Measurements from ENCODE around the gene SIGLECL1. TPM values are rescaled to one million over a fixed set of nuclear protein-coding genes. Genes with fewer than 3 reads are reported as not detected.

SIGLECL1 gene
- total and polyA plus RNA-seq, 2 donors (not counting 1 experiment from before 2014, with no cell fraction given), result not detected

- H3K4me3 ChIP-seq (ENCODE audit: control extremely low read depth in 1 of 5, extremely low read depth in 1 of 5, insufficient read depth in 1 of 5, low read depth in 2 of 5, low read length in 4 of 5), result no peak overlapping the region
- peaks cover 0 to 11% (median 0%) of the 10 kb centered on the region in 4 experiments for H3K27me3 ChIP-seq (replicated peaks in 1 of 4; ENCODE audit: control extremely low read depth in 1 of 4, control insufficient read depth in 3 of 4, insufficient read depth in 4 of 4, low read length in 3 of 4)
- ChIA-PET POLR2A (no interaction called here), CTCF (no interaction called here)
- no peaks in the 10 kb centered on the region for H4K20me1 ChIP-seq (ENCODE audit: control insufficient read depth, insufficient read depth, low read length, poor library complexity, severe bottlenecking)
- Mint-ChIP-seq H3K4me1 (peaks cover 6% of the 10 kb centered on the region), H3K9me3 (ENCODE audit: insufficient read depth) (no peaks in the 10 kb centered on the region), H3K27me3 (peaks cover 28% of the 10 kb centered on the region), H3K27ac (no peak overlapping the region), H3K4me3 (no peak overlapping the region)
- no peak for ATAC-seq (ENCODE audit: low read depth)
- H3K27ac ChIP-seq (ENCODE audit: low read length in 2 of 2), result no peak overlapping the region
- no peaks in the 10 kb centered on the region for H3K79me2 ChIP-seq (ENCODE audit: control insufficient read depth, insufficient read depth, low read length)
- intact Hi-C loops (cut with micrococcal nuclease), result no loop called here
- WGBS (ENCODE audit: insufficient coverage), result 8% methylated on average over 4 of the region's 6 CpGs
- TF ChIP-seq EZH2 (IDR thresholded peaks at IDR 0.05; ENCODE audit: borderline replicate concordance, insufficient read depth, low read depth, low read length, poor library complexity, severe bottlenecking), result no peak
- TF ChIP-seq CTCF (IDR thresholded peaks at IDR 0.05), result no peak
- peaks cover 0 to 3% of the 10 kb centered on the region in 2 donors for H3K4me1 ChIP-seq (ENCODE audit: control insufficient read depth in 2 of 2, insufficient read depth in 2 of 2, low read length in 2 of 2)
- no peak overlapping the region for H3K4me2 ChIP-seq (replicated peaks; ENCODE audit: low read depth, low read length, poor library complexity, severe bottlenecking)
- no peaks in the 10 kb centered on the region for H3K36me3 ChIP-seq (replicated peaks in 1 of 2; ENCODE audit: control extremely low read depth in 1 of 2, control insufficient read depth in 1 of 2, extremely low read depth in 1 of 2, insufficient read depth in 2 of 2, low read length in 1 of 2)
- no peak for DNase-seq
- no peak overlapping the region for H3K9ac ChIP-seq (ENCODE audit: low read length)
- peak overlapping the region; percentile 6 for H2AFZ ChIP-seq (ENCODE audit: insufficient read depth, low read depth, low read length, poor library complexity, severe bottlenecking)
- no peaks in the 10 kb centered on the region for H3K9me3 ChIP-seq (ENCODE audit: control extremely low read depth in 1 of 3, control insufficient read depth in 2 of 3, insufficient read depth in 1 of 3, low read length in 2 of 3)
Observed at GRCh38 chr19:51258165-51259160, 7.6 kb downstream of the SIGLECL1 start.

Data from B cell (primary cell).